Stimulated activated CD4-positive, alpha-beta T cell treated with anti-CD3 and anti-CD28 coated beads, Interleukin-15, amount 100 ng/mL, for 1 hour (primary cell): ENCODE results near the gene HS3ST6.
"Not testable (repeated sequence)": the region's sequence is repeated elsewhere in the genome, so short reads cannot be mapped to it uniquely, and the experiment has no call there.

Experiments used
- DNase-seq, 2 donors: peaks; one replicate each; pipeline ENCODE4 v3.0.0-alpha.2; 2020; ENCODE audit warnings: low read depth in 1 of 2, low spot score in 1 of 2

Gene HS3ST6

DNA sequence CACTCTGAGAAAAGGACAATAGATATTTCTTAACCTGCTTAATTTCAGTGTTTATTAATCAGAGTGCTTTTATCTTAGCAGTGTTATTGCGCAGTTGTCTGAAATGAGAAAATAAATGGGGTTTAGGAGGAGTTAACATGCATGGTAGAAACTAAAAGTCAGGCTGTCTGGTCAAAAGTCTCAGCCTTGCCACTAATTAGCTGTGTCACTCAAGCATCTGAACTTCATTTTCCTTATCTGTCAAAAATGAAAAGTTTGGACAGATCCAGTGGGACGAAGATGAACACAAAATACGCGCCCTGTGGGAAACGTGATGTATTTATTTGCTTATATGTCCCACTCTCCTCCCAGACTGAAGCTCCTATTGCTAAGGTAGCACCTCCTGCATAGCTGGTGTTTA, 40.0 kb downstream of the HS3ST6 start:
- DNase-seq, result no peak

DNA sequence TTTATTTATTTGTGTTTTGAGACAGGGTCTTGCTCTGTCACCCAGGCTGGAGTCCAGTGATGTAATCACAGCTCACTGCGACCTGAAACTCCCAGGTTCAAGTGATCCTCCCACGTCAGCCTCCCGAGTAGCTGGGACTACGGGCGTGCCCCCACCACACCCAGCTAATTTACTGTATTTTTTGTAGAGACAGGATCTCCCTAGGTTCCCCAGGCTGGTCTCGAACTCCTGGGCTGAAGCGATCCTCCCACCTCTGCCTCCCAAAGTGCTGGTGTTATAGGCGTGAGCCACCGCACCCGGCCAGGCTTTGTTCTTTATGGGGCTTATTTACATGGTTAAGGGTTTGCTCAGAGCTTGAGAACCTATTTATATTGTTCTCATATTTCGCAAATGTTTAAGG, 40.4 kb downstream of the HS3ST6 start:
- no peak for DNase-seq

DNA sequence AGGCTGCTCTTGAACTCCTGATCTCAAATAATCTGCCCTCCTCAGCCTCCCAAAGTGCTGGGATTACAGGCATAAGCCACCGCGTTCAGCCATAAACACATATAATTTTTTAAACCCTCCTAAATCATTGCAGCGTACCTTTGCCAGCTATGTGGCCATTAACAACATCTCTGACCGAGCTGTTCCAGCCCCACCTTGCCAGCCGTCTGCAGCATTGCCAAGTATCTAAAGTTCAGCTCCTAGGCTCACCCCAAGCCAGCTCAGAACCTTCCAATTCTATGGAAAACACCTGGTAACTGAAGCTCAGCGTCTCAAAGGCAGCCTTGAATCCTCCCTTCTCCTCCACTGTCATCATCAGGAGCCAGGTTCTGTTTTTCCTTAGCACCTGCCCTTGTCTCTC, 41.1 kb downstream of the HS3ST6 start:
- DNase-seq, result no peak

DNA sequence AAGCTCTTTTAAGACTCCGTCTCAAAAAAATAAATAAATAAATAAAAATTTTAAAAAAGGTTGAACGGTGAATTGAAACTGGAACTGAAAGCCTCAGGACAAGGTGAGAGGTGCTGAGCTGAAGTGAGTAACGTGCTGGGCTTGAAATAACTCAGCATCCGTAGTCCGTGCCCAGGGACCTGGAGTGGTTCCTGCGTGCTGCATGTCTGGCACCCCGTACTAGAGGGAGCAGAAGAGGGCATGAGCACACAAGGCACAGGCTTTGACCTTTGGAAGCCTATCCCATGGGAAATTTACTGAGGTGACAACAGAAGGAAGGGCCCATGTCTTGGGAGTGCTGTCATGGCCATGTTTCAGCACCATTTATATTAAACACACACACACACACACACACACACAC, 41.7 kb downstream of the HS3ST6 start:
- DNase-seq, result no peak

DNA sequence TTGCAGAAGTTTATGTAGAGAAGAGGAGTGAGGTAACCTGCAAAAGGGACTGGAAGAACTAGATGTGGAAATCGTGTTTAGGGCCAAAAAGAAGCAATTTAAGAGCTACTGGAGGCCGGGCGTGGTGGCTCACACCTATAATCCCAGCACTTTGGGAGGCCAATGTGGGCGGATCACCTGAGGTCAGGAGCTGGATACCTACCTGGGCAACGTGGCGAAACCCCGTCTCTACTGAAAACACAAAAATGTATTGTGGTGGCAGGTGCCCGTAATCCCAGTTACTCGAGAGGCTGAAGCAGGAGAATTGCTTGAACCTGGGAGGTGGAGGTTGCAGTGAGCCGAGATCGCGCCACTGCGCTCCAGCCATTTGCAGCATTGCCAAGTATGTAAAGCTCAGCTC, 42.1 kb downstream of the HS3ST6 start:
- not testable (repeated sequence) for DNase-seq

DNA sequence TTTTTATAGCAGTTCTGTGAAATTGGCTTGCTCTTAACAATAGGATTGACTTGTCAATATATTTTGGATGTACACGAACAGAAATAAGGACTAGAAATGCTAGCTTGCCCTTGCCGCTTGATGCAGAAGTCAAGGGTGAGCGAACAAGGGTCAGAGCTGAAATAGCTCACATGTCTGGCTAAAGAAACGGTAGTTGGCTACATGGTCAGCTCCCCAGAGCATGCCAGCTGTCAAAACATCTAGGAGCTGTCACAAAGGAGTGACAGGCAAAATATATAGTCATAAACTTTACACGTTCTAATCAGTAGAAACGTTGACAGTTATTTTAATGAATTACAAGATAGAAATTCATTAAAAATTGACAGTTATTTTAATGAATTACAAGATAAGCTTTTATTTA, 43.4 kb downstream of the HS3ST6 start:
- DNase-seq, result no peak

DNA sequence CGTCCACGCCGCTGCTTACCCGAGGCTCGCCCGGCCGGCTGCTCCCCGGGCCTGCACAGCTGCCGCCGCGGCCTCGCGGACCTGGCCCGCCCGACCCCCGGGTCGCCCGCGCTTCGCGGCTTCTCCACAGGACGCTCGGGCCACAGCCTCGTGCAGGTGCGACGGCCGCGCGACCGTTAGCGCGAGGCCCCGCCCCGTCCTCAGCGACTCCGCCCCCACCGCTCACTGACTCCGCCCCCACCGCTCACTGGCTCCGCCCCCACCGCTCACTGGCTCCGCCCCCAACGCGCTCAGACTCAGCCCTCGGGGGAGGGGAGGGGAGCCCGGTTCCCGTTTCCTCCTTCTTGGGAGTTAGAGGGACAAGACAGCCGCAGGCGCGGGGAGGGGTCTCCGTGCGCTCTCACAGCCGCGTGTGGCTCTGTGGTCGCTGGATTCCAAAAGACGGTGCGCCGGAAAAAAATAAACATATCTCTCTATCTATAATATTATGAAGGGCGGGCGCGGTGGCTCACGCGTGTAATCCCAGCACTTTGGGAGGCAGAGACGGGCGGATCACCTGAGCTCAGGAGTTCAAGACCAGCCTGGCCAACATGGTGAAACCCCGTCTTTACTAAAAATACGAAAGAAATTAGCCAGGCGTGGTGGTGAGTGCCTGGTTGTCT, 46.1 kb downstream of the HS3ST6 start, which contains the start of gene MEIOB:
TSS of gene MEIOB (minus strand) at position 191 of the 662 bp plus-strand sequence. CDS start 3,989 bp downstream, outside the sequence.
- peak in 1 of 2 donors; percentile 18 for DNase-seq

DNA sequence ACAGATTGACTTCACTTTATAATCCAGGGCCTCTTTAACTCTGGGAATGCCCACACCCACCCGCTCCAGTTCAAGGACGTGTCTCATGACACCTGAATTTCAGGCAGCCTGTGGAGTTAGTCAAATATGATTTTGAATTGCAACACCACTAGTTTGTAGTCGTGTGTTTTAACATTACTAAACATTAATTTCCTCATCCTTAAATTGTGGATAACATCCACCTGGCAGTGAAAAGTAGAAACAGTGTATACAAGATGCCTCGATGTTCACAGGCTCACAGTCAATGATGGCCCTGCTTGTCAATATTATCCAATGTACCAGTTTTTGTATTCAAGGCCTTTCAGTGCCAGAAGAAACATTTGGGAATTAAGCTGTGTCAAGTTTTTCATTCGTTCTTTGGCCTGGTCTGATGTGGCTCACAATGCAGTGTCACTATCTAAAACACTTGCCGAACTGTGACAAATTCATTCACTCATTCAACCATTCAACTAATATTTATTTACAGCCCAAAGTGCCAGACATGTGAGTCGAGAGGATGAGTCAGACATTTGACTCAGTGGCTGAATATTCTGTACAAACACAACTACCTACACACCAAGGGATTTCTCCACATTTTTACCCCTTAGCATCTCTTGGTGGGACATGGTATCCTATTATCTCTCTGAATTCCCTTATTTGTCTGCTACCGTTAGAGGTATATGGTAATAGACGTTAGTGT, 47.7 kb downstream of the HS3ST6 start:
- no peak for DNase-seq

DNA sequence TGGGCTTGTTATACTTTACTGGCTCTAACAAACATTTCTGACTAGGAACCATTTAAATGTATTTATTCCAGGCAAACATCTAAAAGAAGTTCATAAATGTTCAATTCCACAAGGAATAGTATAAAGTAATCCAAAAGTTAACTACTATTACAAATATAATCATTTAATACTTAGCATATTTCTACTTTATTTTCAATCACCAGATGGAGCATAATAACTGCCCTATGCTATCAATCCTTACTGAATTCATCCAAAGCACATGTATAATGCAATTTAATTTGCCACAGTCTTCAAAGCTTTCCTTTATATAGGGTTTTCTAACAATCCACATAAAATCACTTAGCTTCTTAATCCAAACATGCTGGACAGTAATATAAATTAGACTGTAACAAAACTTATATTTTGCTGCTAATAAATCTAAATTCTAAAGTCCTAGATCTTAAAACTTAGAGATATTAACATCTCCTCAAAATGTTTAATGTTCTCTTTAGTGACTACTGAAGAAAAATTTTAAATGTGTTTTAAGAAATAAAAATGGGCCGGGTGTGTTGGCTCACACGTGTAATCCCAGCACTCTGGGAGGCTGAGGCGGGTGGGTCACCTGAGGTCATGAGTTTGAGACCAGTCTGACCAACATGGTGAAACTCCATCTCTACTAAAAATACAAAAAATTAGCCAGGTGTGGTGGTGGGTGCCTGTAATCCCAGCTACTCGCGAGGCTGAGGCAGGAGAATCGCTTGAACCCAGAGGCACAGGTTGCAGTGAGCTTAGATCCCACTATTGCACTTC, 52.1 kb downstream of the HS3ST6 start:
- DNase-seq, result no peak

DNA sequence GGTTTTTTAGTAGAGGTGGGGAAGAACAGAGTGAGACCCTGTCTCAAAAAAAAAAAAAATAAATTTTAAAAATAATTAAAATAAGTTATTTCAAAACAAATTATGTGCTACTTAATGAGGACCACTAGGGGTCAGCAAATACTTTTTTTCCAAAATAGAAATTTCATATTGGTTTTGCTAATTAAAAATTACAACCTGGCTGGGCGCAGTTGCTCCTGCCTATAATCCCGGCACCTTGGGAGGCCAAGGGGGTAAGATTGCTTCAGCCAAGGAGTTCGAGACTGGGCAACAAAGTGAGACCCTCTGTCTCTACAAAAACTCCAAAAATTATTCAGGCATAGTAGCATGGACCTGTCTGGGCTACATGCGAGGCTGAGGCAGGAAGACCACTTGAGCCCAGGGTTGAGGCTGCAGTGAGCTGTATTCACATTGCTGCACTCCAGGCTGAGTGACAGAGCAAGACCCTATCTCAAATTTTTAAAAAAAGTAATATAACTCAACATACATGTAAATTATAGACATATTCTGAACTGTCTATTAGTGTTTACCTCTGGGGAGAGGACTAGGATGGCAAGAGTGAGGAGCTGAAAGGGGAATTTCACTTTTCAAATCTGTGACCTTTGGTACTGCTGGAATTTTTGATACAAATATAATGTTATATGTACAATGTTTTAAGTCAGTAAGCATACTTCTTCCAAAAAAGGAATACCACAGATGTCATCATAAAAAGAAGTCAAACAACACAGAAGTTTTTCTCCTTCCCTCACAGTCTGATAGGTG, 54.3 kb downstream of the HS3ST6 start:
- no peak for DNase-seq

DNA sequence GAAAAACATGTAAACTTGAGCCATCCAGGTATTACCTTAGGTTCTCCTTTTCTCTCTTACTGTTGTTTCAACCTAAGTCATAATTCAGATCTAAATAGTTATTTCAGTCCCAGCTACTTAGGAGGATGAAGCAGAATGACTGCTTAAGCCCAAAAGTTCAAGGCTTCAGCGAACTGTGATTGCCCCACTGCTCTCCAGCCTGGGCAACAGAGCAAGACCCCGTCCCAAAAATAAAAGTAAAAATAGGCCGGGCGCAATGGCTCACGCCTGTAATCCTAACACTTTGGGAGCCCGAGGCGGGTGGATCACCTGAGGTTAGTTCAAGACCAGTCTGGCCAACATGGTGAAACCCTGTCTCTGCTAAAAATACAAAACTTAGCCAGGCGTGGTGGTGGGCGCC, 55.8 kb downstream of the HS3ST6 start:
- DNase-seq, result no peak

DNA sequence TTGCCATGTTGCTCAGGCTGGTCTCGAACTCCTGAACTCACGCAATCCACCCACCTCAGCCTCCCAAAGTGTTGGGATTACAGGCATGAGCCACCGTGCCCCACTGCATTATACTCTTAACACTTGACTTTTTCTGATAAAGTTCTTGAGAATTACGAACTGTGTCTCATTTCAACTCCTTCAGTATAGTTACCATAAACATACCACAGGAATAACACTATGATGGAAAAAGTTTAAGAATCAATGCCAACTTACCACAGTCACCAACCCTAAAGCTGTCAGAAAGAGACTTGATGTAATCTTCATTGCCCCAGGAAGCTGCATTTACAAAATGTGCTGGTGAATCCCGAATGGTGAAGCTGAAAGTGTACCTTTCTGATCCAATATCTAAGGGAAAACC, 56.5 kb downstream of the HS3ST6 start:
- DNase-seq, result no peak
